Pancreas (tissue), 10 donors: ENCODE data around the gene TGFBR2. TPM values are rescaled to one million over a fixed set of nuclear protein-coding genes. Genes with fewer than 3 reads are reported as not detected.
A peak's percentile ranks its signal among the peaks of the same experiment; 100 is the strongest.

Source experiments
- ATAC-seq, 4 donors: fragments of 200-7000 bp; cut with Tn5 transposase; one replicate each; pipeline versions ENCODE4 v1.8.0 to v1.9.1; 2020; ENCODE audit warnings: mild to moderate bottlenecking in 4 of 4, moderate library complexity in 4 of 4
- DNase-seq, 6 donors: peaks; one replicate each; pipeline ENCODE4 v3.0.0-alpha.2; 2020
- FAIRE-seq: peaks from 2 replicates; lab custom pipeline; 2012; peaks lifted over from hg19 to GRCh38; lab: Jason Lieb, UNC
- H3K27ac ChIP-seq, 4 donors: fragments of 200-600 bp; sonication (generic); 1 replicate in 3 of 4; 2 replicates in 1 of 4; pipeline versions ENCODE4 v1.5.0 to v1.8.0; 2020
- H3K27me3 ChIP-seq, 4 donors: fragments of 200-600 bp; one replicate each; pipeline ENCODE4 v1.8.0; 2021
- H3K36me3 ChIP-seq, 3 donors: fragments of 200-600 bp; sonication (generic) in 1 of 3; one replicate each; pipeline versions ENCODE4 v1.5.0 to v1.8.0; 2020 to 2021
- H3K4me1 ChIP-seq, 3 donors: fragments of 200-600 bp; one replicate each; pipeline ENCODE4 v1.8.0; 2021
- H3K4me3 ChIP-seq, 4 donors: fragments of 200-600 bp; sonication (generic) in 2 of 4; one replicate each; pipeline versions ENCODE4 v1.5.0 to v1.8.0; 2020 to 2021
- H3K9me3 ChIP-seq, 4 donors: fragments of 200-600 bp; one replicate each; pipeline ENCODE4 v1.8.0; 2021
- WGBS, 2 donors: extraction: QIAGEN DNeasy Blood & Tissue Kit; methylation state at CpG; one replicate each; pipeline ENCODE4 v1.1.7; 2013; 5-methylcytosine and 5-hydroxymethylcytosine counted together
- intact Hi-C, 3 donors: fragments of 100-400 bp; cut with DNase I; formaldehyde crosslinking; loops; one replicate each; pipeline versions ENCODE4 v1.11.1 to v1.14.2; 2022
- polyA plus RNA-seq, 2 donors: library from polyadenylated mRNA; stranded (reverse); fragments of 200-250 nt; gene quantifications; one replicate each; pipeline ENCODE4 v1.2.3, GENCODE V29; 2013
- total RNA-seq, 6 donors: library from RNA; stranded (reverse); fragmentation: NEBNext Ultra II Directional in 4 of 6; extraction: Animal tissue kit (Norgen Biotek cat#: 25700) in 4 of 6; gene quantifications; one replicate each; pipeline versions ENCODE4 v1.2.1 to v1.2.4, GENCODE V29; 2021 to 2023
- TF ChIP-seq, protein P1 (sequence below), 4 donors: fragments of 200-600 bp; sonication (generic) in 3 of 4; IDR thresholded peaks; one replicate each; pipeline versions ENCODE4 v1.5.0 to v1.8.0; 2021; ENCODE audit warnings: antibody characterized with exemption in 4 of 4
- donor health status: healthy with polysubstance abuse.
- donor health status: DM: no; HTN: no; CAD: no; lungs with moderate emphysema.
- donor health status: DM: no; HTN: no; CAD: no.
- donor health status: control.
- donor health status: control.
- donor health status: Bipolar disorder and iron deficiency.
- donor health status: DM: yes; HTN: yes; CAD: no.
- donor health status: DM: no; HTN: no; CAD: no.
- donor health status: DM: no; HTN: no; CAD: no.
- donor health status: DM: yes; HTN: yes; CAD: no.

Gene TGFBR2
- total and polyA plus RNA-seq, 8 donors, result 9.0 to 60.8 (median 31.1) TPM

DNA sequence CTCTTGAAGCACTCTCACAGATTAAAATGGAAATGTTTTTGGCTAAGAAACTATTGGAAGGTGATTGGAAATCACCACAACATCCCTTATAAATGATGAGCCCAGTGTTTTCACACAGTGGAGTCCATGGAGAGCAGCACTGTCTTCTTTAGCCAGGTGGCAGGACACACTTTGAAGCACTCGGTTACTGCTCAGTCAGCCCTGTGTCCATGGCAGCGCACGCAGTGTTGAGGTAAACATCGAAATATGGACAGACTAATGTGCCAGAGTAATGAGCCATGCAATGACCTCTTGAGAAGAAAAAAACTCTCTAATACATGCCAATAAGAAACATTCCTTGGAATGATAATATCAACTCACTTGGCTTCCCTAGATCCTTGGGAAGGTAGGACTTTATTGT, 66.6 kb downstream of the TGFBR2 start:
- intact Hi-C loops, result no loop called here
- WGBS, 2 donors, result 86 to 87% methylated on average over 4 of the region's 4 CpGs
- no peak for FAIRE-seq

DNA sequence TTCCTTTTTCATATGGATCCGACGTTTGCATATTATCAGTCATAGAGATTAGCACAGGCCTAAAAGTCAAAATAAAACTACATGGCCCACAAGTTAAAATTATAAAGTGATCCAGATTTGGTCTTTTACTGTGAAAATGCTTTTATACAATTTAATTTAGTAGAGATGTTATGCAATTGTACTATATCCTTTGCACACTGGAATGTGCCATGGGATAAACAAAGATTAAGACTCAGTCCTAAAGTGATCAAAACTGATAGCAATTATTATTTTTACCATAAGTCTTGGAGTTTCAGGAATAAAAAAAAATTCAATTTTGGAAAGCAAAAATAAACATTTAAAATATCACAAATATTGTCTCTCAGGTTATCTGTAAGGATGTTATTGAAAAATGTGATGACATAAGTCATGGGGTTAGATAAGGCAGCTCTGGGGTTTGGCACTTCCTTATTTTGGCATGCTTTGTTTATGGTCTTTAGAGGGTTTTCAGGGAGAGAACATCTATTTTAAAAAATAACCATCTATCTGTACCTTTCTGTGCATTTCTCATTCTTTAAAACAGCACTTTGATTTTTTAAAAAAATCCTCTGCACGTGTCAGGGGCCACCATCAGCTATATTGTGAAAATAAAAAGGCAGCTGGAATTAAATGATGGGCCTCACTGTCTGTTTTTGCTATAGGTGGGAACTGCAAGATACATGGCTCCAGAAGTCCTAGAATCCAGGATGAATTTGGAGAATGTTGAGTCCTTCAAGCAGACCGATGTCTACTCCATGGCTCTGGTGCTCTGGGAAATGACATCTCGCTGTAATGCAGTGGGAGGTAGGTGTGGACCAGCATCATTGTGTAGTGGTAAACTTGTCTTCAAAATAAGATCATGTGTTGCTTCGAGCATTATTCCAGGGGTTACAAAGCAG, 67.3 kb downstream of the TGFBR2 start:
- Histone ChIP-seq H3K27me3 (no peaks in the 10 kb centered on the region), H3K27ac (no peak overlapping the region), H3K4me1 (no peaks in the 10 kb centered on the region), H3K36me3 (peaks cover 0 to 62% (median 11%) of the 10 kb centered on the region in 3 donors), H3K4me3 (no peak overlapping the region), H3K9me3 (no peaks in the 10 kb centered on the region)
- WGBS, 2 donors, result 86 to 88% methylated on average over 6 of the region's 6 CpGs
- ATAC-seq (no peak), DNase-seq (no peak), FAIRE-seq (no peak)
- intact Hi-C loops, result no loop called here
- TF ChIP-seq, protein P1, sequence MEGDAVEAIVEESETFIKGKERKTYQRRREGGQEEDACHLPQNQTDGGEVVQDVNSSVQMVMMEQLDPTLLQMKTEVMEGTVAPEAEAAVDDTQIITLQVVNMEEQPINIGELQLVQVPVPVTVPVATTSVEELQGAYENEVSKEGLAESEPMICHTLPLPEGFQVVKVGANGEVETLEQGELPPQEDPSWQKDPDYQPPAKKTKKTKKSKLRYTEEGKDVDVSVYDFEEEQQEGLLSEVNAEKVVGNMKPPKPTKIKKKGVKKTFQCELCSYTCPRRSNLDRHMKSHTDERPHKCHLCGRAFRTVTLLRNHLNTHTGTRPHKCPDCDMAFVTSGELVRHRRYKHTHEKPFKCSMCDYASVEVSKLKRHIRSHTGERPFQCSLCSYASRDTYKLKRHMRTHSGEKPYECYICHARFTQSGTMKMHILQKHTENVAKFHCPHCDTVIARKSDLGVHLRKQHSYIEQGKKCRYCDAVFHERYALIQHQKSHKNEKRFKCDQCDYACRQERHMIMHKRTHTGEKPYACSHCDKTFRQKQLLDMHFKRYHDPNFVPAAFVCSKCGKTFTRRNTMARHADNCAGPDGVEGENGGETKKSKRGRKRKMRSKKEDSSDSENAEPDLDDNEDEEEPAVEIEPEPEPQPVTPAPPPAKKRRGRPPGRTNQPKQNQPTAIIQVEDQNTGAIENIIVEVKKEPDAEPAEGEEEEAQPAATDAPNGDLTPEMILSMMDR (IDR thresholded peaks at IDR 0.05), result no peak

More for the DNA sequence above, 66.6 kb downstream of the TGFBR2 start:
- Histone ChIP-seq H3K36me3 (peaks cover 0 to 61% (median 11%) of the 10 kb centered on the region in 3 donors), H3K9me3 (no peaks in the 10 kb centered on the region), H3K4me3 (no peak overlapping the region), H3K27me3 (no peaks in the 10 kb centered on the region), H3K4me1 (no peaks in the 10 kb centered on the region), H3K27ac (no peak overlapping the region)
- DNase-seq (no peak), ATAC-seq (peak in 3 of 4 donors; percentile 31 to 78 (median 71))
- TF ChIP-seq, protein P1 (IDR thresholded peaks at IDR 0.05), result no peak

DNA sequence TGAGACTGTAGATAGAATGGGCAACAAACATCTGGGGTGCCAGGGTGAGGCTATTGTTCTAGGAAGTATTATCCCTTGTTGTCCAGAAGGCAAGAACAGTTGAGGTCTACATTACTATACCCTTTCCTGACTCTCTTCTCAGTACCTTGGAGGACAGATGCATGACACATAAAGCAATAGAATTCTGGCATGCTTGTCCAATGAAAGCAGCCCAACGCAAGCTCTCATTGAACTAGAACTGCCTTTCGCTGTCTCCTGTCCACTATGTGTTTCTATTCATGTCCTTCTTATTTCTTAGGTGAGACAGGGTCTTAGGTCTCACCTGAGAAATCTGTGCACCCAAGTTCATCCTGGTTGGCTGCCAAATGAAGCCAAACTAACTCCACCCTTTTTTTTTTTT, 68.6 kb downstream of the TGFBR2 start:
- DNase-seq (no peak), ATAC-seq (no peak), FAIRE-seq (no peak)
- Histone ChIP-seq H3K4me1 (no peaks in the 10 kb centered on the region), H3K9me3 (no peaks in the 10 kb centered on the region), H3K27ac (no peak overlapping the region), H3K4me3 (no peak overlapping the region), H3K27me3 (no peaks in the 10 kb centered on the region), H3K36me3 (peaks cover 0 to 62% (median 11%) of the 10 kb centered on the region in 3 donors)
- intact Hi-C loops, result no loop called here
- TF ChIP-seq, protein P1 (IDR thresholded peaks at IDR 0.05), result no peak
- 97 to 100% methylated on average over 2 of the region's 2 CpGs for WGBS, 2 donors

DNA sequence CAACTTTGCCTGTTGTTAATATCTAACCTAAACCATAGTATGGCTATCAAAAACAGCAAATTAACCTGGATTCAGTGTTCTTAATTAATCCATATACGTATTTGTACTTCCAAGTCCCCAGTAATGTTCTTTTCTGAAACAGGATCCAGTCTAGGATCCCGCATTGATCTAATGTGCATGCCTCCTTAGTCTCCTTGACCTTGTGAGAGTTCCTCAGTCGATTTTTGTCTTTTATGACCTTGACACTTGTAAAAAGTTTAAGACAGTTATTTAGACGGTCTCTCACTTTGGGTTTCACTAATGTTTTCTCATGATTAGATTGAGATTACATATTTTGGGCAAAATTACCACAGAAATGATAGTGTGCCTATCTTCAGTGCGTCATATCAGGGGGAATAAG, 69.4 kb downstream of the TGFBR2 start:
- DNase-seq, result no peak
- peaks cover 0 to 57% (median 11%) of the 10 kb centered on the region in 3 donors for H3K36me3 ChIP-seq
- H3K4me3 ChIP-seq, result no peak overlapping the region
- H3K27ac ChIP-seq, result no peak overlapping the region
- no peaks in the 10 kb centered on the region for H3K4me1 ChIP-seq
- 82 to 86% methylated on average over 5 of the region's 5 CpGs for WGBS, 2 donors
- no peaks in the 10 kb centered on the region for H3K9me3 ChIP-seq
- FAIRE-seq, result no peak
- ATAC-seq, result no peak
- H3K27me3 ChIP-seq, result no peaks in the 10 kb centered on the region
- TF ChIP-seq, protein P1 (IDR thresholded peaks at IDR 0.05), result no peak
- intact Hi-C loops, result no loop called here
